GM23248 (cell line): ENCODE results near the gene SHPK. TPM values are rescaled to one million over a fixed set of nuclear protein-coding genes. Genes with fewer than 3 reads are reported as not detected.

Experiments
- DNase-seq: peaks from one replicate; pipeline ENCODE4 v3.0.0-alpha.2; 2015
- H2AFZ ChIP-seq: fragments of 200-600 bp; sonication (generic); 2 replicates; pipeline ENCODE4 v1.6.1; 2016; ENCODE audit warnings: antibody characterized with exemption
- H3F3A ChIP-seq: fragments of 200-600 bp; sonication (generic); 2 replicates; pipeline ENCODE4 v1.6.1; 2016; ENCODE audit warnings: mild to moderate bottlenecking, antibody characterized with exemption, mixed run types; ENCODE audit not compliant: insufficient read depth
- H3K27ac ChIP-seq: fragments of 200-600 bp; sonication (generic); 2 replicates; pipeline ENCODE4 v1.5.1; 2016; ENCODE audit warnings: mild to moderate bottlenecking
- H3K27me3 ChIP-seq: fragments of 200-600 bp; sonication (generic); replicated peaks from 2 replicates; pipeline ENCODE4 v1.6.1; 2016; ENCODE audit warnings: mild to moderate bottlenecking; ENCODE audit not compliant: insufficient read depth
- H3K36me3 ChIP-seq: fragments of 200-600 bp; sonication (generic); 2 replicates; pipeline ENCODE4 v1.6.1; 2016; ENCODE audit warnings: low read depth, mild to moderate bottlenecking
- H3K4me1 ChIP-seq: fragments of 200-600 bp; sonication (generic); 2 replicates; pipeline ENCODE4 v1.6.1; 2016; ENCODE audit warnings: mild to moderate bottlenecking; ENCODE audit not compliant: insufficient read depth
- H3K4me2 ChIP-seq: fragments of 200-600 bp; sonication (generic); one replicate; pipeline ENCODE4 v1.6.1; 2016; ENCODE audit warnings: mild to moderate bottlenecking; ENCODE audit not compliant: unreplicated experiment
- H3K4me3 ChIP-seq: fragments of 200-600 bp; sonication (generic); 2 replicates; pipeline ENCODE4 v1.5.1; 2016; ENCODE audit warnings: mild to moderate bottlenecking
- H3K79me2 ChIP-seq: fragments of 200-600 bp; sonication (generic); 2 replicates; pipeline ENCODE4 v1.6.1; 2016; ENCODE audit warnings: mild to moderate bottlenecking; ENCODE audit not compliant: insufficient read depth
- H3K9ac ChIP-seq: fragments of 200-600 bp; sonication (generic); 2 replicates; pipeline ENCODE4 v1.6.1; 2016; ENCODE audit warnings: mild to moderate bottlenecking
- H3K9me2 ChIP-seq: fragments of 200-600 bp; sonication (generic); 2 replicates; pipeline ENCODE4 v1.6.1; 2016; ENCODE audit warnings: mixed run types, mild to moderate bottlenecking, moderate library complexity; ENCODE audit not compliant: insufficient read depth
- H3K9me3 ChIP-seq: fragments of 200-600 bp; sonication (generic); one replicate; pipeline ENCODE4 v1.6.1; 2017; ENCODE audit warnings: low read depth
- H4K20me1 ChIP-seq: fragments of 200-600 bp; sonication (generic); 2 replicates; pipeline ENCODE4 v1.6.0; 2016; ENCODE audit not compliant: insufficient read depth
- EZH2 ChIP-seq: fragments of 200-600 bp; sonication (generic); IDR thresholded peaks from 2 replicates; pipeline ENCODE4 v1.6.1; 2018; ENCODE audit warnings: antibody characterized with exemption, mild to moderate bottlenecking; ENCODE audit not compliant: insufficient read depth, poor library complexity, severe bottlenecking
- EZH2phosphoT487 ChIP-seq: fragments of 200-600 bp; sonication (generic); IDR thresholded peaks from 2 replicates; pipeline ENCODE4 v1.6.1; 2018; ENCODE audit warnings: antibody characterized with exemption, moderate library complexity, mild to moderate bottlenecking, low read depth; ENCODE audit not compliant: insufficient read depth
- WGBS, 2 experiments: methylation state at CpG; one replicate each; pipeline ENCODE4 v1.1.6; 2015 to 2017; ENCODE audit warnings: low lambda C conversion rate in 2 of 2, low coverage in 1 of 2; ENCODE audit errors: missing lambda C conversion rate in 2 of 2; 5-methylcytosine and 5-hydroxymethylcytosine counted together
- in situ Hi-C: fragments of 300-500 bp; cut with MboI; formaldehyde crosslinking; loops from 2 replicates; pipeline ENCODE4 v1.15.0; 2020
- polyA plus RNA-seq: library from polyadenylated mRNA; unstranded; fragments of >200 nt; fragmentation: Nextera tagmentation; extraction: Ambion mirVana; gene quantifications from 2 replicates; pipeline ENCODE4 v1.2.1, GENCODE V29; 2016
- total RNA-seq: library from RNA; depleted of rRNA; stranded (reverse); fragments of >200 nt; shearing (Covaris generic); gene quantifications from 2 replicates; pipeline ENCODE4 v1.2.3, GENCODE V29; 2014

SHPK gene
- total and polyA plus RNA-seq, 2 experiments from 2014 or later: 3.1 to 5.8 TPM

GRCh38 chr17:3630781-3631180, 5.3 kb downstream of the SHPK start:
- 94 to 97% methylated on average over 10 of the region's 10 CpGs for WGBS, 2 experiments

DNA sequence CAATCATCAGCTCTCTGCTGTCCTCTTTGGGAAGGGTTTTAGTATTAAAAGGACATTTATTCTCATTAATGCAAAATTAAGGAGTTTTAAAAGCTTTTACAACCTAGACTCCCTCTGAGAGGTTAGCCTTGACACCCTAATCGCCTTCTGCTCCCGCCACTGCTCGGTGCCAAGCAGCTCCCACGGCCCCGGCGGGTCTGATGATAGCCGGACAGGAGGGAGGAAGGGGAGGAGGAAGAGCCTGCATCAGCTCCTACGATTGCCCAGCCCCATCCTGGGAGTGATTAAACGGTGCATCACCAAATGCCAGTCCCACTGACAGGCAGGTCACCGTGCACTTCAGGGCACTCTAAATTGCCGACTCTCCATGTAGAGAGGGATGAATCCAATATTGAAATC, 8.3 kb downstream of the SHPK start:
- Histone ChIP-seq H3K9me3 (no peaks in the 10 kb centered on the region), H3K9me2 (no peaks in the 10 kb centered on the region), H3K4me1 (no peaks in the 10 kb centered on the region), H3K4me2 (no peak overlapping the region), H3K4me3 (no peak overlapping the region), H3F3A (no peaks in the 10 kb centered on the region), H4K20me1 (no peaks in the 10 kb centered on the region), H2AFZ (no peak overlapping the region), H3K27me3 (no peaks in the 10 kb centered on the region), H3K79me2 (no peaks in the 10 kb centered on the region), H3K9ac (no peak overlapping the region), H3K36me3 (no peaks in the 10 kb centered on the region), H3K27ac (no peak overlapping the region)
- no peak for TF ChIP-seq EZH2phosphoT487
- no peak for TF ChIP-seq EZH2
- no peak for DNase-seq
- WGBS, 2 experiments: 92 to 98% methylated on average over 11 of the region's 11 CpGs
- in situ Hi-C loops: loop anchor here (25.0 kb wide), 1 partner anchor 590 kb away; no protein-coding TSS in a partner anchor

More at GRCh38 chr17:3630781-3631180, 5.3 kb downstream of the SHPK start:
- Histone ChIP-seq H3K27ac (no peak overlapping the region), H3K27me3 (no peaks in the 10 kb centered on the region), H3K36me3 (no peaks in the 10 kb centered on the region), H3K9ac (no peak overlapping the region), H4K20me1 (no peaks in the 10 kb centered on the region), H3K79me2 (0 out of 2 replicates have a peak, but pooled peaks cover 3% of the 10 kb centered on the region), H3K9me3 (no peaks in the 10 kb centered on the region), H3K4me1 (no peaks in the 10 kb centered on the region), H2AFZ (no peak overlapping the region), H3K4me3 (no peak overlapping the region), H3K4me2 (no peak overlapping the region), H3F3A (no peaks in the 10 kb centered on the region), H3K9me2 (no peaks in the 10 kb centered on the region)
- in situ Hi-C loops: loop anchor here (25.0 kb wide), 1 partner anchor 593 kb away; no protein-coding TSS in a partner anchor
- no peak for DNase-seq
- TF ChIP-seq EZH2phosphoT487 (no peak), EZH2 (no peak)

GRCh38 chr17:3626831-3627768, 8.9 kb downstream of the SHPK start:
- H4K20me1 ChIP-seq: no peaks in the 10 kb centered on the region
- DNase-seq: peak; percentile 7
- WGBS, 2 experiments: 86% methylated on average over 16 of the region's 16 CpGs
- H3F3A ChIP-seq: no peaks in the 10 kb centered on the region
- no peaks in the 10 kb centered on the region for H3K9me2 ChIP-seq
- H3K79me2 ChIP-seq: no peaks in the 10 kb centered on the region
- H3K4me3 ChIP-seq: no peak overlapping the region
- no peak for TF ChIP-seq EZH2
- no peak for TF ChIP-seq EZH2phosphoT487
- no peak overlapping the region for H3K9ac ChIP-seq
- in situ Hi-C loops: loop anchor here (25.0 kb wide), 1 partner anchor 590 kb away; no protein-coding TSS in a partner anchor
- no peaks in the 10 kb centered on the region for H3K27me3 ChIP-seq
- no peak overlapping the region for H3K27ac ChIP-seq
- no peak overlapping the region for H2AFZ ChIP-seq
- H3K4me2 ChIP-seq: no peak overlapping the region
- H3K36me3 ChIP-seq: no peaks in the 10 kb centered on the region
- H3K4me1 ChIP-seq: no peaks in the 10 kb centered on the region
- H3K9me3 ChIP-seq: no peaks in the 10 kb centered on the region

DNA sequence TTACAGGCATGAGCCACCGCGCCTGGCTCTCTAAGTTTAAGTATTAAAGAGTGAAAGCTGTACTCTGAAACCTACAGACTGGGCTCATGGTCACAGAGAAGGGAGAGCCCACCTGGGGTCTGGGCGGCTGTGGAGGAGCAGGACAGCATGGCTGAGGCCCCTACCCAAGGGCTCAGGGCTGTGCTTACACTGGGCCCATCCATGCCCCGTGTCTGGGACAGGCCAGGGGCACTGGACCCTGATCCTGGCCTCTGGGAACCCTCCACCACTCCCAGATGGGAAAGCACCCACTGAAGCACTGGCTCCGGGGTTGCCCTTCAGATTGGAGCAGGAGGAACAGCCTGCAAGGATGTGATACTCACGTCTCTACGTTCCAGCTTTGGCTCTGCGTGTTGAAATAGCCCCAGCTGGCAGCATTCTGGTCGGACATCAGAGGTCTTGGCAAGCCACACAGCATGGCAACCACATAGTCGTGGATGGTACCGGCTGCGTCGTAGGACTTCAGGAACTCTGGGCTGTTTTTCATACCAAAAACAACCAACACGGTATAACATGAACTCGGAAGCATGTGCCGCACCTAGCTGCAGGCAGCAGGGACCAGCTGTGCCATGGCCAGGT, 13.0 kb downstream of the SHPK start:
- WGBS, 2 experiments: 94 to 95% methylated on average over 16 of the region's 16 CpGs
- Histone ChIP-seq H4K20me1 (no peaks in the 10 kb centered on the region), H3K27ac (no peak overlapping the region), H3K27me3 (no peaks in the 10 kb centered on the region), H3F3A (no peaks in the 10 kb centered on the region), H3K4me2 (no peak overlapping the region), H3K9me3 (no peaks in the 10 kb centered on the region), H3K9me2 (no peaks in the 10 kb centered on the region), H3K4me3 (no peak overlapping the region), H3K36me3 (peaks cover 7% of the 10 kb centered on the region; the same call in 1 of the 2 replicates), H3K79me2 (no peaks in the 10 kb centered on the region), H2AFZ (no peak overlapping the region), H3K4me1 (no peaks in the 10 kb centered on the region), H3K9ac (no peak overlapping the region)
- TF ChIP-seq EZH2 (no peak), EZH2phosphoT487 (no peak)
- in situ Hi-C loops: no loop called here
- DNase-seq: no peak
